22Rv1 (cell line): ENCODE measurements around the gene CLSTN1.

Experiments
- H3K27ac ChIP-seq: fragments of 450-650 bp; 2 replicates; pipeline ENCODE4 v1.5.1; 2017
- CTCF ChIP-seq: fragments of 450-650 bp; IDR thresholded peaks from 2 replicates; pipeline ENCODE4 v1.5.1; 2017; ENCODE audit warnings: mild to moderate bottlenecking
- ZFX ChIP-seq: fragments of 450-650 bp; IDR thresholded peaks from 2 replicates; pipeline ENCODE4 v1.6.1; 2017; ENCODE audit warnings: antibody characterized with exemption, borderline replicate concordance

The CLSTN1 gene

GRCh38 chr1:9860887-9861286, 37.1 kb upstream of the CLSTN1 start:
- no peak overlapping the region for H3K27ac ChIP-seq
- TF ChIP-seq CTCF (no peak), ZFX (no peak)

GRCh38 chr1:9859281-9860014, 35.7 kb upstream of the CLSTN1 start:
- TF ChIP-seq ZFX (no peak), CTCF (no peak)
- no peak overlapping the region for H3K27ac ChIP-seq

- H3K27ac ChIP-seq, result no peak overlapping the region
- TF ChIP-seq CTCF (no peak), ZFX (no peak)
Observed at GRCh38 chr1:9858293-9859035, 34.7 kb upstream of the CLSTN1 start.

GRCh38 chr1:9855186-9855585, 31.4 kb upstream of the CLSTN1 start:
- H3K27ac ChIP-seq, result no peak overlapping the region
- TF ChIP-seq ZFX, result no peak
- TF ChIP-seq CTCF, result no peak

- H3K27ac ChIP-seq, result no peak overlapping the region
- no peak for TF ChIP-seq CTCF
- no peak for TF ChIP-seq ZFX
Observed at GRCh38 chr1:9853249-9853595, 29.5 kb upstream of the CLSTN1 start.

- no peak for TF ChIP-seq ZFX
- no peak for TF ChIP-seq CTCF
- no peak overlapping the region for H3K27ac ChIP-seq
Observed at GRCh38 chr1:9852410-9853248, 28.9 kb upstream of the CLSTN1 start.

- H3K27ac ChIP-seq, result no peak overlapping the region
- no peak for TF ChIP-seq CTCF
- TF ChIP-seq ZFX, result no peak
Observed at GRCh38 chr1:9852004-9852403, 28.2 kb upstream of the CLSTN1 start.
